SHP77 (cell line): ENCODE results near the gene ANO9.

ENCODE experiments used
- DNase-seq, 2 experiments: peaks; one replicate each; lab custom pipeline; 2025; lab: John Stamatoyannopoulos, UW

Gene ANO9

DNA sequence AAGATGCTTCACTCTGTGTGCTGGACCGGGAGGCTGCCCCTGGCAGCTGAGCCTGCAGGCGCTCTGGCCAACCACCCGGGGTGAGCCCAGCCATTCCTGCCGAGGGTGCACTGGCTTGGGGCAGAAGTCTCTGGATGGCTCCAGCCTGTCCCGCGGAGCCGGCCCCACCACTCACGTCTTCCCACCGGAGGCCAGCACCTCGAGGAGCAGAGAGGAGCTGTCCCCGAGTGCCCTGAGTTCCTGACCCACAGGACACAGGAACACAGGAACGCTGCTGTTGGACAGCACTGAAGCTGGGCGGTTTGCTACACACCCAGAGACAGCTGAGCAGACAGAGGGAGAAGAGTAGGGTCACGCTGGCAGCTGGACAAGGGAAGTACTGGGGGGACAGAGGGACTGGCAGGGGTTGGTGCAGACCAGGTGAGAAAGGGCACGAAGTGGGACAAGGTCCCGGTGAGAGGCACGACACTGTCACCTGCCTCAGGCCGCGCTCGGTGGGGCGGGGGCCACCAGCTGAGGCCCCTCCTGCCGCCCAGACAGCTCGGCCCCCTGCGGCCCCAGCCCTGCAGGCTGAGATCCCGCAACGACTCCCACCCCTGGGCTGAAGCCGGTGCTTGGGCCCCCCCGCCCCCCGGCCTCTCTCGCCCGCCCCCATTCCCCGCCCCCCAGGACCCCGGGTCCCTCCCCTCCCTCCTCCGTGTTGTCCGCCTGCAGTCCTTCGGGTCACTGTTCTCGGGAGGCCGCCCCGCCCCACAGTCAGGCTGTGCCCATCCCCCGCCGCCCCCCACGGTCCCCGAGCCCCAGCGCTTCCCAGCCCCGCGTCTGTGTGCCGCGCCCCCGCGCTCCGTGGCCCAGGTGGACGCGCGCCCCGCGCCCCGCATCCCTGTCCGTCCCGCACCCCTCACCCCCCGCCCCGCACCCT lies 73.1 kb downstream of the ANO9 start:
- DNase-seq, result no peak

DNA sequence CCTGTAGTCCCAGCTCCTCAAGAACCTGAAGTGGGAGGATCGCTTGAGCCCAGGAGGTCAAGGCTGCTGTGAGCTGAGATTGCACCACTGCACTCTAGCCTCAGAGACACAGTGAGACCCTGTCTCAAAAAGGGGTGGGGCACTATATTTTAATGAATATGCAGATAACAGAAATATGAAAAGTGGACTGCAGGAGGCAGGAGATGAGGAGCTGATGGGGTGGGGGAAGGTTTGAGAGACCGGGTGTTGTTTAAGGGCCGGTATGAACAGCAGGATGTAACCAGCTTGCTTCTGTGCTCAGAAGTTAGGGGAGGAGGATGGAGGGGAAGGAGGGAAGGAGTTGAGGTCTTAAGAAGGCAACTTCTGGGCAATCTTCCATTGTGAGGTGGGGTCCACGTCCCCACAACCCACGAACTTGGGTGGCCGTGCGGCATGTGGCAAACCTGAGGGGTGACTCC lies 73.8 kb downstream of the ANO9 start:
- DNase-seq, result no peak
